Natural killer cell (primary cell): ENCODE measurements around the gene ZNF750. TPM values are rescaled to one million over a fixed set of nuclear protein-coding genes. Genes with fewer than 3 reads are reported as not detected.

Source experiments
- ATAC-seq, 3 donors: fragments of 150-1000 bp in 2 of 3; fragments of 200-7000 bp in 1 of 3; cut with Tn5 transposase; 1 replicate in 1 of 3; 2 replicates in 2 of 3; pipeline ENCODE4 v1.10.0; 2021; ENCODE audit warnings: mild to moderate bottlenecking in 2 of 3, moderate library complexity in 2 of 3
- DNase-seq, 2 donors: peaks; one replicate each; pipeline versions ENCODE4 v3.0.0 to v3.0.0-alpha.2; 2013 to 2021; ENCODE audit warnings: mixed read lengths in 1 of 2
- H3K27ac ChIP-seq: one replicate; pipeline ENCODE4 v1.5.1; 2013; ENCODE audit warnings: mild to moderate bottlenecking, low read length
- H3K27me3 ChIP-seq: one replicate; pipeline ENCODE4 v1.6.1; 2013; ENCODE audit warnings: low read length; ENCODE audit not compliant: control insufficient read depth, insufficient read depth
- H3K36me3 ChIP-seq: one replicate; pipeline ENCODE4 v1.6.1; 2013; ENCODE audit warnings: low read length; ENCODE audit not compliant: control insufficient read depth, insufficient read depth
- H3K4me1 ChIP-seq: one replicate; pipeline ENCODE4 v1.6.1; 2013; ENCODE audit warnings: low read length; ENCODE audit not compliant: control insufficient read depth, insufficient read depth
- H3K4me3 ChIP-seq: one replicate; pipeline ENCODE4 v1.5.1; 2013; ENCODE audit warnings: low read length
- H3K9me3 ChIP-seq: one replicate; pipeline ENCODE4 v1.6.1; 2013; ENCODE audit warnings: low read length; ENCODE audit not compliant: control insufficient read depth, insufficient read depth
- H3K27ac Mint-ChIP-seq, 2 donors: one replicate each; pipeline ENCODE4 v1.8.0; 2022; ENCODE audit warnings: mild to moderate bottlenecking in 2 of 2, mixed read lengths in 2 of 2, moderate library complexity in 1 of 2
- H3K27me3 Mint-ChIP-seq, 2 donors: one replicate each; pipeline ENCODE4 v1.8.0; 2022; ENCODE audit warnings: low read depth in 2 of 2, mixed read lengths in 2 of 2
- H3K36me3 Mint-ChIP-seq: one replicate; pipeline ENCODE4 v1.8.0; 2022; ENCODE audit warnings: mixed read lengths
- H3K4me1 Mint-ChIP-seq, 2 donors: one replicate each; pipeline ENCODE4 v1.8.0; 2022; ENCODE audit warnings: mixed read lengths in 2 of 2
- H3K4me3 Mint-ChIP-seq: one replicate; pipeline ENCODE4 v1.8.0; 2022; ENCODE audit warnings: mild to moderate bottlenecking, moderate library complexity, mixed read lengths
- H3K9me3 Mint-ChIP-seq, 2 donors: one replicate each; pipeline ENCODE4 v1.8.0; 2022; ENCODE audit warnings: mixed read lengths in 2 of 2
- CTCF ChIP-seq: fragments of 200-600 bp; IDR thresholded peaks from one replicate; pipeline ENCODE4 v1.8.0; 2022; ENCODE audit warnings: antibody characterized with exemption
- WGBS: methylation state at CpG from one replicate; pipeline ENCODE4 v1.1.7; 2013; ENCODE audit warnings: missing lambda C conversion rate; ENCODE audit not compliant: insufficient coverage; 5-methylcytosine and 5-hydroxymethylcytosine counted together
- intact Hi-C: fragments of 100-400 bp; cut with micrococcal nuclease; formaldehyde crosslinking; loops from one replicate; pipeline ENCODE4 v1.14.2; 2022
- total RNA-seq, 4 donors: library from RNA; stranded (reverse); fragments of 120-200 nt in 1 of 4; gene quantifications; one replicate each; pipeline versions ENCODE4 v1.2.3 to v1.2.4, GENCODE V29; 2013 to 2022

ZNF750 gene
- total RNA-seq, 3 donors from 2014 or later (not counting 1 experiment from before 2014, with no cell fraction given): not detected

GRCh38 chr17:82794781-82795482 lies 44.9 kb downstream of the ZNF750 start:
- intact Hi-C loops: no loop called here
- H3K4me3 ChIP-seq: no peak overlapping the region
- H3K9me3 ChIP-seq: no peaks in the 10 kb centered on the region
- no peaks in the 10 kb centered on the region for H3K36me3 ChIP-seq
- TF ChIP-seq CTCF: no peak
- no peaks in the 10 kb centered on the region for H3K9me3 Mint-ChIP-seq
- DNase-seq (no peak), ATAC-seq (no peak)
- no peak overlapping the region for H3K27ac Mint-ChIP-seq
- H3K4me3 Mint-ChIP-seq: no peak overlapping the region
- H3K27me3 ChIP-seq: no peaks in the 10 kb centered on the region
- no peaks in the 10 kb centered on the region for H3K27me3 Mint-ChIP-seq
- no peaks in the 10 kb centered on the region for H3K4me1 ChIP-seq
- H3K4me1 Mint-ChIP-seq: peaks cover 0 to 11% of the 10 kb centered on the region in 2 donors
- no peak overlapping the region for H3K27ac ChIP-seq
- H3K36me3 Mint-ChIP-seq: no peaks in the 10 kb centered on the region
- 98% methylated on average over 18 of the region's 18 CpGs for WGBS

- no peak for TF ChIP-seq CTCF
- Mint-ChIP-seq H3K27me3 (no peaks in the 10 kb centered on the region), H3K27ac (no peak overlapping the region)
Observed at GRCh38 chr17:82793974-82794630, 45.7 kb downstream of the ZNF750 start.

GRCh38 chr17:82791532-82791931 lies 48.3 kb downstream of the ZNF750 start:
- ATAC-seq (no peak), DNase-seq (no peak)
- no peak for TF ChIP-seq CTCF
- H3K27ac Mint-ChIP-seq: no peak overlapping the region
- WGBS: 94% methylated on average over 12 of the region's 12 CpGs
- H3K9me3 ChIP-seq: no peaks in the 10 kb centered on the region
- H3K27me3 ChIP-seq: no peaks in the 10 kb centered on the region
- H3K4me1 ChIP-seq: no peaks in the 10 kb centered on the region
- no peaks in the 10 kb centered on the region for H3K36me3 Mint-ChIP-seq
- peaks cover 5 to 21% of the 10 kb centered on the region in 2 donors for H3K4me1 Mint-ChIP-seq
- H3K4me3 ChIP-seq: no peak overlapping the region
- H3K27ac ChIP-seq: no peak overlapping the region
- no peaks in the 10 kb centered on the region for H3K36me3 ChIP-seq
- no peaks in the 10 kb centered on the region for H3K27me3 Mint-ChIP-seq
- intact Hi-C loops: no loop called here
- H3K4me3 Mint-ChIP-seq: no peak overlapping the region
- no peaks in the 10 kb centered on the region for H3K9me3 Mint-ChIP-seq

More at GRCh38 chr17:82793974-82794630, 45.7 kb downstream of the ZNF750 start:
- Mint-ChIP-seq H3K4me3 (no peak overlapping the region), H3K9me3 (no peaks in the 10 kb centered on the region), H3K4me1 (peaks cover 0 to 10% of the 10 kb centered on the region in 2 donors), H3K36me3 (no peaks in the 10 kb centered on the region)
- 94% methylated on average over 15 of the region's 15 CpGs for WGBS
- H3K27me3 ChIP-seq: no peaks in the 10 kb centered on the region
- no peaks in the 10 kb centered on the region for H3K36me3 ChIP-seq
- no peaks in the 10 kb centered on the region for H3K9me3 ChIP-seq
- no peaks in the 10 kb centered on the region for H3K4me1 ChIP-seq
- H3K27ac ChIP-seq: no peak overlapping the region
- H3K4me3 ChIP-seq: no peak overlapping the region
- intact Hi-C loops: no loop called here
- no peak for DNase-seq
- no peak for ATAC-seq
